ENCODE measurements around the gene IRGC.
A peak's percentile ranks its signal among the peaks of the same experiment; 100 is the strongest.
"Not testable (repeated sequence)": the region's sequence is repeated elsewhere in the genome, so short reads cannot be mapped to it uniquely, and the experiment has no call there.

IRGC gene

GRCh38 chr19:43754503-43755255, 38.8 kb downstream of the IRGC start, which contains the start of gene SMG9:
Gene SMG9, minus strand, starts transcription at chr19:43754962. Its CDS starts 4,221 bp downstream, at chr19:43750741.
- peak; percentile 98 for DNase-seq (ENCODE audit: low read depth)

- DNase-seq (ENCODE audit: low read depth): peak; percentile 69
Observed at GRCh38 chr19:43755256-43755801, 39.5 kb downstream of the IRGC start.

GRCh38 chr19:43759515-43759914, 43.6 kb downstream of the IRGC start:
- no peak for DNase-seq (ENCODE audit: low read depth)

- no peak for DNase-seq (ENCODE audit: low read depth)
Observed at GRCh38 chr19:43760941-43761340, 45.1 kb downstream of the IRGC start.

- no peak for DNase-seq (ENCODE audit: low read depth)
Observed at GRCh38 chr19:43762814-43763213, 46.9 kb downstream of the IRGC start.

- DNase-seq (ENCODE audit: low read depth): no peak
Observed at GRCh38 chr19:43763473-43763939, 47.6 kb downstream of the IRGC start.

- DNase-seq (ENCODE audit: low read depth): not testable (repeated sequence)
Observed at GRCh38 chr19:43764684-43765083, 48.8 kb downstream of the IRGC start.

- peak; percentile 44 for DNase-seq (ENCODE audit: low read depth)
Observed at GRCh38 chr19:43765109-43765876, 49.4 kb downstream of the IRGC start.

GRCh38 chr19:43766755-43767043, 50.8 kb downstream of the IRGC start:
- DNase-seq (ENCODE audit: low read depth): no peak

GRCh38 chr19:43767316-43767715, 51.4 kb downstream of the IRGC start:
- no peak for DNase-seq (ENCODE audit: low read depth)

- no peak for DNase-seq (ENCODE audit: low read depth)
Observed at GRCh38 chr19:43767818-43768217, 51.9 kb downstream of the IRGC start.

GRCh38 chr19:43768273-43769050, 52.6 kb downstream of the IRGC start:
- no peak for DNase-seq (ENCODE audit: low read depth)

- DNase-seq (ENCODE audit: low read depth): no peak
Observed at GRCh38 chr19:43769256-43769655, 53.4 kb downstream of the IRGC start.

Data from T follicular helper cell (primary cell).